Neural cell (in vitro differentiated cells): ENCODE data around the gene FOXL1. TPM values are rescaled to one million over a fixed set of nuclear protein-coding genes. Genes with fewer than 3 reads are reported as not detected.

Source experiments
- H2AFZ ChIP-seq: fragments of 200-600, 300-800 bp; sonication (generic), shearing (Covaris generic); 2 replicates; pipeline ENCODE4 v1.6.0; 2014; ENCODE audit warnings: low read depth, mild to moderate bottlenecking, antibody characterized with exemption, low read length, moderate library complexity
- H3F3A ChIP-seq: fragments of 200-600 bp; shearing (Covaris generic); 2 replicates; pipeline ENCODE4 v1.6.1; 2016; ENCODE audit warnings: mild to moderate bottlenecking, moderate library complexity, mixed read lengths, antibody characterized with exemption, low read length; ENCODE audit not compliant: insufficient read depth, poor library complexity, severe bottlenecking
- H3K27ac ChIP-seq: fragments of 200-600, 300-800 bp; sonication (generic), shearing (Covaris generic); 2 replicates; pipeline ENCODE4 v1.5.1; 2014; ENCODE audit warnings: mild to moderate bottlenecking, low read length, moderate library complexity
- H3K27me3 ChIP-seq: fragments of 300-800, 200-600 bp; sonication (generic), shearing (Covaris generic); 2 replicates; pipeline ENCODE4 v1.6.0; 2014; ENCODE audit warnings: mild to moderate bottlenecking, low read depth, low read length, moderate library complexity; ENCODE audit not compliant: insufficient read depth
- H3K36me3 ChIP-seq: fragments of 300-800, 200-600 bp; sonication (generic), shearing (Covaris generic); 2 replicates; pipeline ENCODE4 v1.5.1; 2014; ENCODE audit warnings: mild to moderate bottlenecking, antibody characterized with exemption, low read length, moderate library complexity; ENCODE audit not compliant: insufficient read depth
- H3K4me2 ChIP-seq: fragments of 300-800, 200-600 bp; sonication (generic), shearing (Covaris generic); 2 replicates; pipeline ENCODE4 v1.6.0; 2014; ENCODE audit warnings: mild to moderate bottlenecking, low read length
- H3K4me3 ChIP-seq: fragments of 300-800, 200-600 bp; sonication (generic), shearing (Covaris generic); 2 replicates; pipeline ENCODE4 v1.5.1; 2014; ENCODE audit warnings: mild to moderate bottlenecking, low read length, moderate library complexity
- H3K79me2 ChIP-seq: fragments of 200-600 bp; shearing (Covaris generic); replicated peaks from 2 replicates; pipeline ENCODE4 v1.6.0; 2014; ENCODE audit warnings: mild to moderate bottlenecking, low read length, moderate library complexity; ENCODE audit not compliant: insufficient read depth
- H3K9ac ChIP-seq: fragments of 300-800, 200-600 bp; sonication (generic), shearing (Covaris generic); 2 replicates; pipeline ENCODE4 v1.6.1; 2016; ENCODE audit warnings: mild to moderate bottlenecking, low read length, mixed read lengths
- H3K9me2 ChIP-seq: fragments of 200-600 bp; shearing (Covaris generic); 2 replicates; pipeline ENCODE4 v1.6.1; 2016; ENCODE audit warnings: mild to moderate bottlenecking, low read length, mixed read lengths; ENCODE audit not compliant: insufficient read depth
- H3K9me3 ChIP-seq: fragments of 200-600, 300-800 bp; sonication (generic), shearing (Covaris generic); 2 replicates; pipeline ENCODE4 v1.6.1; 2016; ENCODE audit warnings: mild to moderate bottlenecking, mixed run types, low read length, moderate library complexity, mixed read lengths
- H4K20me1 ChIP-seq: fragments of 200-600 bp; shearing (Covaris generic); 2 replicates; pipeline ENCODE4 v1.6.1; 2016; ENCODE audit warnings: mild to moderate bottlenecking, mixed run types; ENCODE audit not compliant: insufficient read depth
- CTCF ChIP-seq: fragments of 450-650 bp; IDR thresholded peaks from 2 replicates; pipeline ENCODE4 v1.5.1; 2014; ENCODE audit warnings: antibody characterized with exemption, mild to moderate bottlenecking, moderate library complexity; ENCODE audit not compliant: poor library complexity, severe bottlenecking
- EP300 ChIP-seq: fragments of 450-650 bp; conservative IDR thresholded peaks from 2 replicates; pipeline ENCODE4 v1.6.1; 2014; ENCODE audit warnings: antibody characterized with exemption, mild to moderate bottlenecking, moderate library complexity; ENCODE audit not compliant: poor library complexity, severe bottlenecking
- EZH2 ChIP-seq: fragments of 200-600, 300-800 bp; shearing (Covaris generic), sonication (generic); IDR thresholded peaks from 2 replicates; pipeline ENCODE4 v1.6.1; 2014; ENCODE audit warnings: antibody characterized with exemption, low read length, borderline replicate concordance, mild to moderate bottlenecking; ENCODE audit not compliant: insufficient read depth, poor library complexity, severe bottlenecking
- MXI1 ChIP-seq: fragments of 450-650 bp; conservative IDR thresholded peaks from 2 replicates; pipeline ENCODE4 v1.6.1; 2014; ENCODE audit warnings: antibody characterized with exemption, mild to moderate bottlenecking; ENCODE audit not compliant: poor library complexity, severe bottlenecking
- POLR2AphosphoS5 ChIP-seq: IDR thresholded peaks from 2 replicates; pipeline ENCODE4 v1.6.1; 2012
- RAD21 ChIP-seq: fragments of 450-650 bp; conservative IDR thresholded peaks from 2 replicates; pipeline ENCODE4 v1.6.1; 2014; ENCODE audit warnings: antibody characterized with exemption, mild to moderate bottlenecking, moderate library complexity
- REST ChIP-seq: IDR thresholded peaks from 2 replicates; pipeline ENCODE4 v1.6.1; 2012; ENCODE audit warnings: borderline replicate concordance
- SMC3 ChIP-seq: fragments of 450-650 bp; conservative IDR thresholded peaks from 2 replicates; pipeline ENCODE4 v1.6.1; 2014; ENCODE audit warnings: antibody characterized with exemption, mild to moderate bottlenecking, moderate library complexity; ENCODE audit not compliant: poor library complexity
- TAF1 ChIP-seq: IDR thresholded peaks from 2 replicates; pipeline ENCODE4 v1.6.1; 2012; ENCODE audit warnings: low read depth
- polyA plus RNA-seq: library from polyadenylated mRNA; depleted of rRNA; stranded (reverse); fragments of >200 nt; gene quantifications from 2 replicates; pipeline ENCODE4 v1.2.3, GENCODE V29; 2014

Gene FOXL1
- polyA plus RNA-seq, 1 donor from 2014 or later, result 0.07 TPM

GRCh38 chr16:86545954-86546637 is 32.3 kb upstream of the FOXL1 start:
- H3K36me3 ChIP-seq, result peaks cover 4% of the 10 kb centered on the region
- TF ChIP-seq EZH2, result no peak
- no peak for TF ChIP-seq RAD21
- no peak for TF ChIP-seq TAF1
- TF ChIP-seq SMC3, result no peak
- no peak for TF ChIP-seq EP300
- no peak for TF ChIP-seq POLR2AphosphoS5
- no peak for TF ChIP-seq CTCF
- no peak for TF ChIP-seq MXI1
- no peak for TF ChIP-seq REST

GRCh38 chr16:86546638-86547013 is 31.7 kb upstream of the FOXL1 start:
- no peaks in the 10 kb centered on the region for H3K9me2 ChIP-seq
- no peak for TF ChIP-seq EZH2
- no peak for TF ChIP-seq SMC3
- TF ChIP-seq EP300, result no peak
- no peak for TF ChIP-seq MXI1
- TF ChIP-seq REST, result no peak
- TF ChIP-seq RAD21, result no peak
- H3K27me3 ChIP-seq, result no peaks in the 10 kb centered on the region
- H2AFZ ChIP-seq, result no peak overlapping the region
- H3K9me3 ChIP-seq, result no peaks in the 10 kb centered on the region
- no peaks in the 10 kb centered on the region for H3F3A ChIP-seq
- no peaks in the 10 kb centered on the region for H4K20me1 ChIP-seq
- no peak overlapping the region for H3K4me3 ChIP-seq
- H3K27ac ChIP-seq, result no peak overlapping the region
- peaks cover 4% of the 10 kb centered on the region for H3K36me3 ChIP-seq
- no peak overlapping the region for H3K9ac ChIP-seq
- H3K79me2 ChIP-seq, result no peaks in the 10 kb centered on the region
- no peak overlapping the region for H3K4me2 ChIP-seq

More at GRCh38 chr16:86545954-86546637, 32.3 kb upstream of the FOXL1 start:
- H3K9me3 ChIP-seq, result no peaks in the 10 kb centered on the region
- no peaks in the 10 kb centered on the region for H3K27me3 ChIP-seq
- no peaks in the 10 kb centered on the region for H3K79me2 ChIP-seq
- no peak overlapping the region for H3K27ac ChIP-seq
- H3K9ac ChIP-seq, result no peak overlapping the region
- H3K9me2 ChIP-seq, result no peaks in the 10 kb centered on the region
- H2AFZ ChIP-seq, result no peak overlapping the region
- H3K4me2 ChIP-seq, result no peak overlapping the region
- H4K20me1 ChIP-seq, result no peaks in the 10 kb centered on the region
- H3F3A ChIP-seq, result no peaks in the 10 kb centered on the region
- no peak overlapping the region for H3K4me3 ChIP-seq
